NCI-H2196 treated with DMSO at 0.1 percent for 48 hours (cell line): ENCODE measurements around the gene AARS2.

Source experiments
- DNase-seq: peaks from one replicate; lab custom pipeline; 2025; ENCODE audit not compliant: unreplicated experiment; lab: John Stamatoyannopoulos, UW

Gene AARS2

DNA sequence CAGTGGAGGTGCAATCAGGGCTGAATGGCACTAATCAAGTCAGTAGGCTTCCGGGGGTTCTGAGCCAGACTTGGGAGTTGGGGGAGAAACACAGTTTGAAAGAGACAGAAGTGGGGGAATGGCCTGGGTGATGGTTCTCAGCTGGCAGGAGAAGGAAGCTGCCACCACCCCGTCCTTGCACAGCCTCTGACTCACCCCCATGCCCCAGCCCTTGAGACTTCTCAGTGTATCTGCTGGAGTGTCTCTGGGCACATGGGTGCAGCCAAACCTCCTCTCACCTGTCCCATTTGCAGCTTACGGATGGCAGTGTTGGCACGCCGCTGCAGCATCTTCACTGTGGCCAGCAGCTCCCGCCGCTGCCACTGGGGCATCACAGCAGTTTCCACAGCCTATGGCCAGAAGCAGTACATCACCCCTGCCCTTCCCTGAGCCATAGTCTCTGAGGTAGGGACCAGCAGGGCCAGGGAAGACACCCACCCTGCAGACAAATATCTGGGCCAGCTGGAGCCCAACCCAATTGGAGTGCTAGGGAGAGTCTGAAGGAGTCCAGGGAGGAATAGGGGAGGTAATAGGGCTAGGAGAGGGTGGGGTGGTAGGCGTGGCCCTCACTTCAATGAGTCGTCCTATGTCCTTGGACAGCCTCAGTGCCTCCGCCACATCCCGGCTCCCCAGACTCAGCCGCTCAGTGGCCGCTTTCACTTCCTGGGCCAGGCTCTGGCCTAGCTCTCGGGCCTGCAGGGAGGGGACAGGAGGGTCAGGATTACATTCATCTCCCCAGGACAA lies 11.2 kb downstream of the AARS2 start:
- no peak for DNase-seq

DNA sequence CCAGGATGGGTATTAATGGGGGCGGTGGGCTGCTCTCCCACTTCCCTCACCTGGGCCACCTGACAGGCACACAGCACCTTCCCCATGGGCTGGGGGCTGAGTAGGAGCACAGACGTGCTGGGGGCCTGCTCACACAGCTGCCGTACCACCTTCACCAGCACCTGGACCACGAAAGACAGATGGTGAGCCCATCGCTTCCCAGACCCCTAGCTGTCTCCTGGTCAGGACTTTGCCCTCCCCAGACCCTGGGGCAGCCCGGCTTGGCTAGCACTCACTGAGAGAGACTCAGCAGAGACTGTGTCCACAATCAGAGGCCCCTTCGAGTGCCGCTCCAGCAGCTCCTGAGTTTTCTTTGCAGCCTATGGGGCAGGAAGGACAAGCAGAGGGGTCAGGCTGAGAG lies 12.0 kb downstream of the AARS2 start:
- no peak for DNase-seq

DNA sequence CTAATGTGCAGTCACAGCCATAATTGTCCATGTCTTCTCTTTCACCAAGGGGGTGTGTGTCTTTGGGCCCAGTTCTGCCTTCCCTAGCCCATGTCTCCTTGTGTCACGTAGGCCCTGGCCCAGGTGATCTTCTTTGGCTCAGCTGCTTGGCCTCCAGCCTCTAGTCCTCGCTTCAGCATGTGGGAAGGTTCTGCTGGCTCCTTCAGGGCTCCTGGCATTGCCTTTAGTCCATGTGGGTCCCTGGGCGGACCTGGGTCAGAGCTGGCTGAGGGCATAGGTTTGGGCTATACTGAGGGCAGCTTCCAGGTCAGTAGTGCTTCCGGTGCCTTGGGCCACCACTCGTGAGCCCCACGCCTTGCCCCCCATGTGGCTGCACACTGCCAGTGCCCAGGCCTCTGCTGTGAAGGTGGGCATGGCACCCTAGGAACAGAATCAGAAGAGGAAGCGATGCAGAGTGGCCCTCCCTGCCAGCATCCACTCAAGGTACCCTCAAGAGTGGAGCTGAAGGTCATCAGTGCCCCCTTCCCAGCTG lies 12.8 kb downstream of the AARS2 start:
- DNase-seq, result no peak

DNA sequence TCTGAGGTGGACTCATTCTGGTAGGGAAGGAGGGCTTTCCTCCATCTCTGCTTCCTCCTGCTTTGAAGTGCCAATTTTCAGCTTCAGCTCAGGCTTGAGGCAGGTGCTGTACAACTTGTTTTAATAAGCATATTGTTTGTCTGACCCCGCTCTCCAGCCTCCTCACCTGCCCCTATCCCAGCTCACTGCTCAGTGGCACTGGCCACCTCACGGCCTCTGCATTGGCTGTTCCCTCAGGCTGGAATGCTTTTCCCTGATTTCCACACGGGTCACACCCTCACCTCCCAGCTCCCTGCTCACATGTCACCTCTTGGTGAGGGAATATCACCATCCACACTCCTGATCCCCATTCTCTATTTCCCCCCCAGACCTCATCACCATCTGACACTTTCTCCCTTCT lies 14.3 kb downstream of the AARS2 start:
- no peak for DNase-seq

DNA sequence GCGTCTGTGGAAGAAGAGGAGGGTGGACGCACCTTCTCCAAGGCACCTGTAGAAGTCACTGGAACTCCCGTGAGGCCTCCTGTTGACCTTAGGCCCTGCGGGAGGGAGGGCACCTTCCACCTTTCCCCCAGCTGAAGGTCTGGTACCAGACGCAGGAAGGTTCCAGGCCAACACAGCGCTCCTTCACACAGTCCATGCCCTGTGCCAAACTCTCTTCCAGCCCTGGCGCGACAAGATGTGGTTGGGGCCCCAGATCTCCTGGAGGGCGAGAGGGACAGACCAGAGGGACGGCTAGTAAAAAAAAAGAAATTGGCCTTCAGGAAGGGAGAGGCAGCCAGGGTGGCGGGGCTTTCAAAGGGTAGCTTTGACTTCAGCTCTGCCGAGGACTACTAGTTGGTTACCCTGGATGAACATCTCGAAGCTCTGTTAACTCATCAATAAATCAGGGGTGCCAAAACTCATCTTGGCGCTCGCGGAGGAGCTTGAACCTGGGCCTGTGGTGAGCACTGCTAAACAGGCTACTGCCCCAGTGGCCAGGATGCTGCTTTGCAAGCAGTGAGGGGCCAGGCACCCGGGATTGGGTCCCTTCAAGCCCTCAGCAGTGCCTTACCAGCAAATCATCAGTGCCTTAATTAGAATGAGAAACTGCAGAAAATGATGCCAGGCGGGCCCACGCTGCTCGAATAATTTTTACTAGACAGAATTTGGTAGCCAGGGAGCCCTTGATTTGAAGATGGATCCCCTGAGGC lies 14.9 kb downstream of the AARS2 start:
- no peak for DNase-seq

DNA sequence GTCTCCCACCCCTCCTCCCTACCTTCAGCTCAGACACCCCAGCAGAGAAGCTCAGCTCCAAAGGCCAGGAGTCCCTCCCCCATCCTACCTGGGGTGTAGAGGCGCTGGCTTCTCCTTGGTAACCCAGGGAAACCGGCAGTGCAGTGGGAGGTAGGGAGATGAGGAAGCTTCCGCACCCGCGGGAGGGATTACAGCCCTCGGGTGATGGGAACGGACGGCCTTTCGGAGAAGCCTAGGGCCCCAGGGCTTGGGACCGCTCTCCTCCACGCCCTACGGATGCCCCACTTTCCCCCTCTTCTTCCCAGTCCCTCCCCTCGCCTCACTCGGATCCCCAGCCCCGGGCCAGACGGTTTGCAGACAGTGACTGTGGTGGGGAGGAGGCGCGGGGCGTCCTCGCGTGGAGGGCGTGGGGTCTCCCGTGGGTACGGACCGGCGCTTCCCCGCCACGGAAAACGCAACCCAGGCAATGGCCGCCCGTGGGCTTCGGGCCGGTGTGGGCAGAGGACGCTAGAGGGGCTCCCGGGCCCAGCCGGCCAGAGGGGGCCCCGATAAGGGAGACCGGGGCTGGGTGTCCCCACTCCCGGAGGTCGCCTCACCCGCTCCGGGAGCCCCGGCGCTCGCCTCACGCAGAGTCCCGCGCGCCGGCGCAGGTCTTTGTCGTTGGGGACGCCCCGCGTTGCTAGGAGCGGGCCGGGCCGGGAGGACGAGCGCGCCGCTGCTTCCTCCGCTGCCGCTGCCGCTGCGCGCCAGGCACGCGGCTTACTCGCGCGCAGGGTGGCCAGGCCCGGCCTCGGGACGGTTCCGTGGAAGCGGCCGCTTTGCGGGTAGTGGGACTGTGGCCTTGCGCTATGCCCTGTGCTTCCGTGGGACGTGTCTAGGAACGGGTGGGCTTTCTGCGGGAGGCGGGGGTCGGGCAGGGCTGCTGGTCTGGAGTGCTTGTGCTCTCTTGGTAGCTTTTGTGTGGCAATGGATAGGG lies 15.8 kb downstream of the AARS2 start:
- no peak for DNase-seq

DNA sequence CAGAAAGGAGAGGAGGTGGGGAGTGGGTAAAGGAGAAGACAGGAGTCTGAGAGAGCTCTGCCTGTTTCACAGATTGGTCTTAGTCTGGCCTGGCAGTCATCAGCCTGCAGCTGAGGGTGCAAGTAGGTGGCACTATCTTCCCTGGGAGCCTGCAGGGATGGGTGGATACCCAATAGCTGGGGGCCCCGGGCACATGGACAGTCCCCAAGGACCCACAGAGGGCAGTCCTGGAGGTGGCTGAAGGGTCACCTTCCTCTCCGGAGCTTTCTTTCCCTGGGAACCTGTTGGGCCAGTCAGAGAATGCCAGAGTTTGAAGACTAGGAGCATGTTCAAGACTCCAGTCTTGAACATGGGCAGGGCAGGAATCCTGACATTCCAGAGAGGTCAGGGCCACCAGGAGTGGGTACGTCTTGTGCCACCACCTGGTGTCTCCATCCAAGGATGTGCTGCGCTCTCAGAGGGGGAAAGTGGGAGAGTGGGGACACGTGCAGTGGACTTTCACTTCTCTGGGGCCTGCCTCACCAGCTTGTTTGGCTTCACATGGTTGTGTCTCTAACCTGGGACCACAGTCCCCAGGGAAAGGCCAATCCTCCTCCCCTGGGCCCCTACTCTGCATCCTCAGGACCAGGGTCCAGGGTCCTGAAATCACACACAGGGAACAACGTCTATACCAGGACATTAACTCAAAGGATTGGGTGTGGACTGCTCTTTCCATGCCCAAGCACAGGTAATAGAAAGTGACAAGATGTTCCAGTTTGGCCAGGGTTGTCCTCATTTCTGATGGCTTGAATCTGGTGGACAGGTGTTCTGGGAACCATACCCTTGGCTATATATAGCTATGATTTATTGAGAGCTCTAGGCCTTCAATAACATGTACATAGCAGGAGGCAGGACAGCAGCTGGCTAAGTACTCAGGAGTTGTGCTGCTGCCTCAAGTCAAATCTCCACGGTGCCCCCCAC lies 18.0 kb downstream of the AARS2 start:
- no peak for DNase-seq

DNA sequence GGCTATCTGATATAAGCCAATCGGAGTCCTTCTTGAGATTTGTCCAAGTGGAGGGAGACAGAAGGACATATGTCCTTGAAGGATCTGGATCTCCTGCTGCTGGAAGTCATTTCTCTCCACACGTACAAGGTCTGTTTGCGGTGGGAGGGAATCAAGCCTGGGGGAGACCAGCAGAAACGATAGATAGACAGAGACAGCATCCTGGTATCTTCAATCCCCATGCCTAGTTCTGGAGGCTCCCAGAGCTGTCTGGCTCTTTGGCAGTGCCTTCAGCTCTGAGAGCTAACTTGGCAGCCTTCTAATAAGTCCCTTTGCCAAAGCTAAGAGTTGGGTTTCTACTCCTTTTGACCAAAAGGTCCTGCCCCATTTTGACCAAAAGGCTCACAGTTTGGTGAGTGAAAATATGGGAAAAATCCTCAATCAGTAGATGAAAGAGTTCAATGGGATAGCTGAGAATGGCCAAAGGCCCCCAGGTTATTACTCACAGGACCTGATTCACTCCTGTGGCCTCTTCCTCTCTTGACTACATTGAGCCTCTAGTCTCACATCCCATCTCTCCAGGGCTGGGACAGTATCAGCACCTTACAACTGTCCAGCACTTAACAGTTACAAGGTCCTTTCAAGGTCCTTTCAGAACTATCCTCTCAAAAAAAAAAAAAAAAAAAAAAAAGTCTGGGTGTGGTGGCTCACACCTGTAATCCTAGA lies 20.3 kb downstream of the AARS2 start:
- no peak for DNase-seq

DNA sequence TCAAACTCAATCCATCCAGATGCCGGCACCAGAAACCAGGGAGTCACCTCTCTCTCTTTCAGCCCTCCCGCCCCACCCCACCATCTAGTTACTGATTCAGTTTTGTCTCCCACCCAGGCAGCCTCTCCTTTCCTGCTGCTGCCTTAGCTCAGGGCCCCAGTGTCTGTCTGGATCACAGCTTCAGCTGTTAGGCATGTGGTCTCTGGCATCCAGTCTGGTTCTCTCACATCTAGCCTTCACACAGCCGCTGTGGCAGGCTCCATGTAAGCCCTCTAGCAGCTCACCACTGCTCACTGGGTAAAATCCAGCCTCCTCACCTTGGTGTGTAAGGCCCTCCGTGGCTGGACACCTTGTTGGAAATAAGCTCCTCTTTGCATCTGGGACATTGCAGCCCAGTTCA lies 21.3 kb downstream of the AARS2 start:
- no peak for DNase-seq

DNA sequence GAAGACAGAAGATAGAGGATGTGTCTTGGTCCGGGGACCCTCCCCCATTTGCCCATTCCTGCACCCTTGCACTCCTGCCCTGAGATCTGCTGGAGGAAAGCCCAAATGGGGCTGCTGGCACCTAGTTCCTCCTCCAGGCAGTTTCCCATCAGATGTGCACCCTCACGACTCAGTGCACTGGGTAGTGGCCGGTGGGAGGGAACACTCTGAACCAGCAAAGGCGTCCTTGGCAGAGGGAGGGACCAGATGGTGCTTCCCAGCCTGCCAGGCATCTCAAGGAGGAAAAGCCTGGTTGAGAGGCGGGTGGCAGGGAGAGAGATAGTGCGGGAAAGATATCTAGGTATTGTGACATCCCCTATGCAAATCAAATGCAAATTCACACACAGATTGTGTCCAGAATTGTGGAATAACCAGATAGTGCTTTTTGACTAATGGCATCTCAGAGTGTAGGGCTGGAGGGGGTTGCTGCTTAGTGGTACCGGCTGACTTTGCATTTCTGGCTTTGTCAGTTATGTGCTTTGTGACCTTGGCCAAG lies 23.4 kb downstream of the AARS2 start:
- DNase-seq, result no peak

DNA sequence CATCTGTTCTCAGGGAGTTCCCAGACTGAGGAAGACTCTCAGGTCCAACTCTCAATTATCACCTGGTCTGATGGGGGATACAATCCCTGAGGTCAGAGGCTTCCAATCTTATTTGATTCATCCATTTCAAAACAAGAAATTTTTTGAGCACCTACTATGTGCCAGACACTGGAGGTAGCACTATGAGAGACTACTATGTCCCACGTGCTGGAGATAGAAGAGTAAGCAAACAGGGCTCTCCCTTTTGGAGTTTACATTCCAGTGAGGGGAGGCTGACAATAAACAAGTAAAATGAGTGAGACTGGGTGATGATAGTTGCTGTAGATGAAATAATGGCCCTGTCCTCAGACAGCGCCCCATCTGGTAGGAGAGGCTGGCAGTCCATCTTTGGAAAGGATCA lies 26.4 kb downstream of the AARS2 start:
- no peak for DNase-seq

DNA sequence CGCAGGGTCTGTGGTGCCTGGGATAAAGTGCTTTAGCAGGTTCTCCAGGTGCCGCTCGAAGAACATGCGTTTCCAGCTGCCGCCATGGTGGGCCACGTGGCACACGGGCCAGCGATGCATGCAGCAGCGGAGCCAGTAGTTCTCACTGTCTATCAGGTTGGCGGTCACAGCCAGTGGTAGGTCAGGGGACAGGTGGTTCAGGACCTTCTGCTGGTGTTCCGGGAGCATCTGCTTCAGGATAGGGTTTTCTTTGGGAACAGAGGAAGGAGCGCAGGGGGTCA lies 26.9 kb downstream of the AARS2 start:
- DNase-seq, result no peak

DNA sequence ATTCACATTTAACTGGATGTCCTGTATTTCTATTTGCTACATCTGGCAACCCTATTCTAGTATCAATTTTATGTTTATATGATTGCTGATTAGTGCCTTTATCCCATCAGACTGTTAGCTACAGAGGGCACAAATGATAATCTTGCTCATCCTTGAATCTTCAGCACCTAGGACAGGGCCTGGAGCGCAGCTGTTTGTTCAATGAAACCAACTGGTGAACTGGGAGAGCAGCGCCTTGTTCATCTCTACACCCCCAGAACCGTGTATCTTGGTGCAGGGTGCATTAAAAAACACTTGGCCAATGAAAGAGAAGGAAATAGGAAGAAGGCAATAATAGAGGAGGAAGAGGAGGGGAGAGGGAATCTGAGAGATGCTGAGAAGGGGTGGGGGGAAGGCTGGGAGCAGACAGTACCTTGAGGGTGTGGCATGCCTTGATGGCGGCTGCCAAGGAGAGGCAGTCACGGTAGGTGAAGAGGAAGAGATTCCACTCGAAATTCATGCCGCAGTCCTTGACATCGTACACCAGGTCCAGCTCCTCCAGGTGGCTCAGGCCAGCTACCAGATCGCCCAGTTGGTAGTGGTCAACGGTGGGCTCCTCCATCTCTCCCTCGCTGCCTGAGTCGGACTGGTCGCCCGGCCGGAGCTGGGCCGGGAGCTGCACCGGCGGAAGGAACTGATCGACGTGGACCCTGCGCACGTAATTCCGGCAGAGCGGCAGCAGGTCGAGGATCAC lies 27.4 kb downstream of the AARS2 start:
- no peak for DNase-seq

DNA sequence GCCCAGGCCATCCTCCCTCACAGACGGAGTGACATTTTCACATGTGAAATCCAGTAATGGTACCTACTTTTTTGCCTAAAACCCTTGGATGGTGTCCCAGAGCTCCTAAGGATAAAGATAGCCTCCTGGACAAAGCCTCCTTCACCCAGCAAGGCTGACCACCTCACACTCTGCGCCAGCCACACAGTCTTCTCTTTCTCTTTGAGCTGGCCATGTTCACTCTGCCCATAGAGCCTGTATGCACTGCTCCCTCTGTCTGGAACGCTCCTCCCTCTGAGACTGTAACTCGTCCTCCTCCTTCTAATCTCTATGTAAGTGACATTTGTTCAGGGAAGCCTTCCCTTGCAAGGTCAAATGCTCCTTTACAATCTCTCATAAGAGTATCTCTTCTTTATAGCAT lies 28.3 kb downstream of the AARS2 start:
- DNase-seq, result no peak

DNA sequence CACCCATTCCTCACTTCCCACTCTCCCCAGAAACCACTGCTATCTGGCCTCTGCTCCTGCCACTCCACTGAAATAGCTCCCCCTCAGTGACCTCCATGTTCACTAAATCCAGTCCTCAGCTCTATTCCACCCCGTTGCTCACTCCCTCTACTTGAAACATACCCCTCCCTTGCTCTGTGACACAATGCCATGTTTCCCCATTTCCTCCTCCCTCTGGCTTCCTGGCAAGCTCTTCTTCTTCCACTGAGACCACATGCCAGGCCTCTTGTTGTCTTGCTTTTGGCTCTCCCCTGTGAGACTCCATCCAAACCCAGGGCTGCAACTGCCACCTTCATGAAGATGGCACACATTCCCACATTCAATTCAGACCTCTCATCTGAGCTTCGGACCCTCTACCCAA lies 29.0 kb downstream of the AARS2 start:
- no peak for DNase-seq

DNA sequence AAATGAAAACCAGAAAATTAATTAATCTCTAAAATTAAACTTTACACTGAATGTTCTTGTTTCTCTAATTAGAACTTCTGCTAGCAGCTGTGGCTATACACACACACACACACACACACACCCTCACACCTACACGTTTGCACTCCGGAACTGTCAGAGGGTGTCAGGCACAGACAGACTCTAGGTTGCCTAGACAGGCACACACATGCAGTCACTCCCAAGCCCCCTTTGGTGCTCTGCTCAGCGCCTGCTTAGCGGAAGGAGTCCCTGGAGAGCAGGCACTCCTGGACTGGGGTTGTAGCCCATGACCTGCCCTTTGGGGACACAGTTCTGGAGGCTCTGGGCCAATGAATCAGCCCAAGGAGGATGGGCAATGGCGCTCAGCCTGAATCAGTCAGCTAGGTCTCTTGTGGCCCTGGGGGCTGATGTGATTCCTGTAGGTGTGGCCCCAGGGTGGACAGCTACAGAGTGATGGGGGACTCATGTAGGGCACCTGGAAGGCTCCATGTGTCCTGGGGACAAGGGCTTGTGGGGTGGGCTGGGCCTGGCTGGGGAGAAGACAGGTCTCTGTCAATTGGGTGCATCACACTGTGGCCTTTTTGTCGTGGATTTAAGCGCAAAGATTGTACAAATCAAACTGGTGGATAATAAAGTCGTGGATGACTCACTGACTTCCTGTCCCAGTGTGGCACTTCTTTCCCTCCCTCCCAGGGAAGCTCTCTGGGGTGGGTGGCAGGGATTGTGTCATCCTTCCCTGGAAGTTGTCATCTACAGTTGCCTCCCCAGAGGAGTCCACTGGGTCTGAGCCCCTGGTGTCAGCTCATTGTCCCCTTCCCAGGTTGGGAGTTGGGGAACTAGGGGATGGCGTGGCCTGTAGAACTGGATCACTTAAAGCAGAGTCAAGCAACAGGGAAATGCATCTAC lies 34.1 kb downstream of the AARS2 start:
- DNase-seq, result no peak

DNA sequence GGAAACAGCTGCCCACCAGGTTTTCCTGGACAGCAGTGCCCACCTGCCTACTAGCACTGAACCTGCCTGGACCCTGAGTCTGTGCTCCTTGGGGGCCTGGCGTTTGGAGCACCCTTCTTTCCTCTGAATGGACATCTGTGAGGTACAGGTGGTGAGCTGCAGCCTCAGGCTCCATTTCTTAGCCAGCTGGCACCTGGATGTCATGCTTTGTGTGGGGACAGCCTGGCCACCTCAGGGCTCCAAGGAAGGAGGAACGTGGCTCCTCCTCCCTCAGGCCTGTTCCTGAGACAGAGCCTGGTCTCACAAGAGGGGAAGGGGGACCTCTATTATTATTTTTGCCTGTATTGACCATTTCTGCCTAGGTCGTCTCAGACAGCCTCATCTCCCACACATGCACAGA lies 34.8 kb downstream of the AARS2 start:
- no peak for DNase-seq

DNA sequence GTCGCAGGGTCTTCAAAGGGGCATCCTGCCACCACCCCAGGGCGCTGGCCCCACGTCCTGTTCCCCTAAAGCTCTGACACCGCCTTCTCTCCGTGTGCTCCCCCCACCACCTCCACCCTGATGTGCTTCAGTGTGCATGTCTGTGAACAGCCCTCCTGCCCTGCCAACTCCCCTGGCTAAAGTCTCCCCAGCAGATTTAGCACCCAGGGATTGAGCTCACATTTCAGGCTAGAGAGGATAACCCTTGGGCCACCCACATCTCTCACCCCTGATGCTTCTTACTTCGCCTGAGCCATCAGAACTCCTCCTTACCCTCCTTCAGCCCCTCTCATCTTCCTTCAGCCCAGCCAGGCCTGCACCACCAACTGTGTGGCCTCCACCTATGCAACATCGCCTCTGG lies 35.4 kb downstream of the AARS2 start:
- no peak for DNase-seq
